ENCODE measurements around the gene PLSCR5. TPM values are rescaled to one million over a fixed set of nuclear protein-coding genes. Genes with fewer than 3 reads are reported as not detected.

Gene PLSCR5
- total and polyA plus RNA-seq, 2 donors (not counting 3 experiments of a cell fraction or from before 2014, with no cell fraction given): not detected

- peaks cover 18% of the 10 kb centered on the region for H3K4me1 ChIP-seq (ENCODE audit: control insufficient read depth, extremely low read depth, insufficient read depth, low read length)
Measured at GRCh38 chr3:146621723-146622122, 16.6 kb upstream of the PLSCR5 start.

More at GRCh38 chr3:146621723-146622122, 16.6 kb upstream of the PLSCR5 start:
- H3K27ac ChIP-seq (ENCODE audit: insufficient read depth, low read depth, low read length): no peak overlapping the region
- BruUV-seq (replicated peaks): no TSS peak
- H3K9me1 ChIP-seq (replicated peaks; ENCODE audit: control insufficient read depth, extremely low read depth, insufficient read depth, low read length): no peaks in the 10 kb centered on the region
- POLR2A ChIA-PET: no interaction called here
- CTCF ChIA-PET: interaction anchor here (1.5 to 1.8 kb wide), 2 partner anchors 17 to 27 kb away, joined by 7 to 11 read pairs; no protein-coding TSS in a partner anchor
- dilution Hi-C loops (cut with MboI; ENCODE audit: extremely low pct_ligation_motif_present, low sequenced_read_pairs): no loop called here
- intact Hi-C loops (cut with micrococcal nuclease): no loop called here
- no peaks in the 10 kb centered on the region for H3K79me2 ChIP-seq (ENCODE audit: control insufficient read depth, insufficient read depth, low read length)
- TF ChIP-seq POLR2A (IDR thresholded peaks at IDR 0.05; ENCODE audit: low read depth, low read length) (no peak), MYC (IDR thresholded peaks at IDR 0.05; ENCODE audit: low read depth, low read length) (no peak), EZH2 (IDR thresholded peaks at IDR 0.05; ENCODE audit: borderline replicate concordance, low read depth, low read length, severe bottlenecking) (no peak), JUN (IDR thresholded peaks at IDR 0.05; ENCODE audit: borderline replicate concordance, insufficient read depth, insufficient read length, low read depth) (no peak), POLR2AphosphoS5 (IDR thresholded peaks at IDR 0.05; ENCODE audit: insufficient read depth, low read depth, low read length) (no peak), FOS (IDR thresholded peaks at IDR 0.05; ENCODE audit: borderline replicate concordance, insufficient read depth, low read length) (no peak), CTCF (IDR thresholded peaks at IDR 0.05; ENCODE audit: extremely low read depth in 1 of 2, insufficient read depth in 1 of 2, low read depth in 1 of 2, low read length in 2 of 2) (no peak), GATA2 (IDR thresholded peaks at IDR 0.05; ENCODE audit: insufficient read depth, insufficient read length, low read depth, low read length) (no peak)
- TF ChIP-seq, protein P1, sequence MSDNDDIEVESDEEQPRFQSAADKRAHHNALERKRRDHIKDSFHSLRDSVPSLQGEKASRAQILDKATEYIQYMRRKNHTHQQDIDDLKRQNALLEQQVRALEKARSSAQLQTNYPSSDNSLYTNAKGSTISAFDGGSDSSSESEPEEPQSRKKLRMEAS (IDR thresholded peaks at IDR 0.05; ENCODE audit: insufficient read depth, insufficient read length): no peak
- H3K9ac ChIP-seq (replicated peaks; ENCODE audit: extremely low read depth, insufficient read depth, low read length): no peak overlapping the region
- H3K27me3 ChIP-seq (ENCODE audit: control insufficient read depth in 2 of 2, insufficient read depth in 2 of 2, low read length in 2 of 2): no peaks in the 10 kb centered on the region
- no peak overlapping the region for H3K4me2 ChIP-seq (ENCODE audit: insufficient read depth, low read length)
- no peaks in the 10 kb centered on the region for H4K20me1 ChIP-seq (replicated peaks; ENCODE audit: control insufficient read depth, extremely low read depth, insufficient read depth, low read length)
- H3K36me3 ChIP-seq (ENCODE audit: control insufficient read depth in 2 of 2, extremely low read depth in 1 of 2, insufficient read depth in 2 of 2, low read length in 2 of 2): no peaks in the 10 kb centered on the region
- no peak overlapping the region for H3K4me3 ChIP-seq (replicated peaks in 1 of 3; ENCODE audit: insufficient read depth in 1 of 3, low read depth in 1 of 3, low read length in 3 of 3)
- no peaks in the 10 kb centered on the region for H3K9me3 ChIP-seq (replicated peaks; ENCODE audit: control insufficient read depth, insufficient read depth, low read length)
- FAIRE-seq (no peak), DNase-seq (ENCODE audit: low read depth, low spot score) (no peak)
- H2AFZ ChIP-seq (ENCODE audit: low read depth, low read length): no peak overlapping the region

Data from endothelial cell of umbilical vein (primary cell).